HG03442 (cell line): ENCODE results near the gene LY9.

ENCODE experiments used
- ATAC-seq: cut with Tn5 transposase; IDR thresholded peaks from one replicate; pipeline ENCODE4 v1.9.1; 2021; ENCODE audit warnings: mild to moderate bottlenecking, moderate library complexity; ENCODE audit not compliant: unreplicated experiment

LY9 gene

GRCh38 chr1:160801836-160802580, 6.0 kb downstream of the LY9 start:
- no peak for ATAC-seq

- ATAC-seq = no peak
Measured at GRCh38 chr1:160806109-160806665, 10.2 kb downstream of the LY9 start.

DNA sequence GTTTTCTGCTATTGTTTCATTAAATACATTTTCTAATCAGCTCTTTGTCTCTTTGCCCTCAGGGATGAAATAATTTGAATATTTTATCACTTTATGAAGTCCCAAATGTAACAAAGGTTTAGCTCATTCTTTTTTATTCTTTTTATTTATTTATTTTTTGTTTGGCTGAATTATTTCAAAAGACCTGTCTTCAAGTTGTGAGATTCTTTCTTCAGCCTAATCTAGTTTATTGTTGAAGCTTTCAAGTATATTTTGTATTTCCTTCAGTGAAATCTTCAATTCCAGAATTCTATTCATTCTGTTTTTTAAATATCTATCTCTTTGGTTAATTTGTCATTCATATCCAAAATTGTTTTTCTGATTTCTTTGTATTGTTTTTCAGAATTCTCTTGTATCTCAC, 10.8 kb downstream of the LY9 start:
- ATAC-seq = no peak

DNA sequence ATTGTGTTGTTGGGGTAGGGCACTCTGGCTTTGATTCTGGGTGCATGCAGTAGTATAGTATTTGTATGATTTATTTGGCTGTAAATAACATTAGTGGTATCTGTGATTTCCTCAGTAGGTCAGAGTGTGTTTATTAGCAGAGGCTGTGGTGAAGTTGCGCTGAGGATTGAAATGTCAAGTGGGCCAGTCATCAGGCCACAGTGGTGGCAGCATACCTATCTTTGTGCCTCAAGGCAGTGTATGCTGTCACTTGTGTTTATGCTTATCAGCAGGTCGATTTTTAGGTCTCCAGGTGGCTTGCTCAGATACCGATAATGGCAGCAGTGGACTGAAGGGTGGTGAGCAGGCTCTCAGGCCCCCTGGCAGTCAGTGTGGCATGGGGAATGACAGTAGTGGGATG, 11.3 kb downstream of the LY9 start:
- ATAC-seq = no peak

DNA sequence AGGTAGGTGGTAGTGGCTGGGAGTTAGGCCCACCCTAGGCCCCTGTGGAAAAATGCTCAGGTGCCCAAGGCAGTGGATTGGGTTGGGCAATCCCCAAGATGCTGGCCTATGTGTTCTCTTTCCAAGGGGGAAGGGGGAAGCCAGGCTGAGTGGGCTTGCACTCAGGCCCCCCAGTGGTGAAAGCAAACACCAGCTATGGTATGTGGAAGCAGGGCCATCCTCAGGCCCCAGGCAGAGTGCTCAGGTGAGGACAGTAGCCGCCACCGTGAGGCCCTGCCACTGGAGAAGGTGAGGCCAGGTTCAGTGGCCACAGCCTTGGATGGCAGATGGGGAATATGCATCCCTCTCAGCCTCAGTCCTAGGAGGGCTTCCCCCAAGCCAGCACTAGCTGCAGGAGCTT, 11.8 kb downstream of the LY9 start:
- ATAC-seq = no peak

DNA sequence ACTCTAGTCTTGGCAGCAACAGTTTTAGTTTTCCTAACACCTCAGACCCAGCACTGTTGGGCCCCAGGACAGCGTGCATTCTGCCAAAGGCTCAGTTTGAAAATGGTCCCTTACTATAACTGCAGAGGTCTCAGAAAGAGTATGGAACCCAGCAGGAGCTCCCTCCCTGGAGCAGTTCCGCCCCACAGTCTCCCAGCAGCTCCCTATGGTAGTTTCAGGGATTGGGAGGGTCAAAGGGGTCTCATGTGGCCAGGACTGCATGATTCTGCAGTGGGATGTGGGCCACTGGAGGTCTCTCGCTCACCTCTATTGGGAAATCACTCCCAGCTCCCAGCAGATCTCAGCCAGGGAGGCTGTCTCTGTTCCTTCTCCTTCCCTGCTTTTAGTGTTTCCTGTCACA, 12.3 kb downstream of the LY9 start:
- no peak for ATAC-seq

DNA sequence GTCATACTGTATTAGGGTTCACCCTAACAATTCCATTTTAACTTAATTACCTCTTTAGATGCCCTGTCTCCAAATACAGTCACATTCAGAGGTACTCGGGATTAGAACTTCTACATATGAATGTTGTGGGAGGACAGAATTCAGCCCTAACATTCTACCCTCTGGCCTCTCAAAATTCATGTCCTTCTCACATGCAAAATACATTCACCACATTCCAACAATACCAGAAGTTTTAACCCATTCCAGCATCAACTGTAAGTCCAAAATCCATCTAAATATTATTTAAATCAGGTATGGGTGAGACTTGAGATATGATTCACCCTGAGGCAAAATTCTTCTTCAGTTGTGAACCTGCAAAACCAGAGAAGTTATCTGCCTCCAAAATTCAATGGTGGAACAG, 14.5 kb downstream of the LY9 start:
- no peak for ATAC-seq

DNA sequence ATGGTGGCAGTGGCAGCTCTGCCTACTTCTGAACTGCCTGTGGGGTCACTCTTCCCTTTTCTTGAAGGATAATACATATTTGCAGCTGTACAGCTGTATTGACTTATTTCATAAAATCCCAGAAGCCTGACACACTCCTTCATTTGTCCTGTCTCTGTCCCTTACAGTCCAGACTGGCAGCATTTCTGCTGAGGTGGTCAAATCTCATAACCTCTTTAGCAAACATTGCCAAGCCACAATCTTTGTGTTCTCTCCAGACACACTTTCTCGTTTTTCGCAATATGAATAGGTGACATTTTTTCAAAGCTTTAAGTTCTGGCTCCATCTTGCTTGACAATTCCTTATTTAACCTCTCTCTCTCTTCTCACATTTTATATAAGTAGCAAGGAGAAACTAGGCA, 15.2 kb downstream of the LY9 start:
- no peak for ATAC-seq

- ATAC-seq = no peak
Measured at GRCh38 chr1:160813215-160813614, 17.2 kb downstream of the LY9 start.

GRCh38 chr1:160814316-160814715, 18.3 kb downstream of the LY9 start:
- no peak for ATAC-seq

DNA sequence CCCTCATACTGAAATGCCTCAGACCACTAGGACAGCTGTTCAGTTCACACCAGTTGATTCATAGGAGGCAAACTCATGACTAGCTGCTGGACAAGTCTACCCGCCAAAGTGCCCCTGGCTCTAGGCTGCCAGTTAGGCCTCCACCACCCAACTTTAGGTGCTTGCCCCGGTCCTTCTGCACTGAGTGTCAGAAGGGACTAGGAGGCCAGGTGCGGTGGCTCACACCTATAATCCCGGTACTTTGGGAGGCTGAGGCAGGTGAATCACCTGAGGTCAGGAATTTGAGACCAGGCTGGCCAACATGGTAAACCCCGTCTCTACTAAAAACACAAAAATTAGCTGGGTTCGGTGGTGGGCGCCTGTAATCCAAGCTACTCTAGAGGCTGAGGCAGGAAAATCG, 18.9 kb downstream of the LY9 start:
- ATAC-seq = no peak

DNA sequence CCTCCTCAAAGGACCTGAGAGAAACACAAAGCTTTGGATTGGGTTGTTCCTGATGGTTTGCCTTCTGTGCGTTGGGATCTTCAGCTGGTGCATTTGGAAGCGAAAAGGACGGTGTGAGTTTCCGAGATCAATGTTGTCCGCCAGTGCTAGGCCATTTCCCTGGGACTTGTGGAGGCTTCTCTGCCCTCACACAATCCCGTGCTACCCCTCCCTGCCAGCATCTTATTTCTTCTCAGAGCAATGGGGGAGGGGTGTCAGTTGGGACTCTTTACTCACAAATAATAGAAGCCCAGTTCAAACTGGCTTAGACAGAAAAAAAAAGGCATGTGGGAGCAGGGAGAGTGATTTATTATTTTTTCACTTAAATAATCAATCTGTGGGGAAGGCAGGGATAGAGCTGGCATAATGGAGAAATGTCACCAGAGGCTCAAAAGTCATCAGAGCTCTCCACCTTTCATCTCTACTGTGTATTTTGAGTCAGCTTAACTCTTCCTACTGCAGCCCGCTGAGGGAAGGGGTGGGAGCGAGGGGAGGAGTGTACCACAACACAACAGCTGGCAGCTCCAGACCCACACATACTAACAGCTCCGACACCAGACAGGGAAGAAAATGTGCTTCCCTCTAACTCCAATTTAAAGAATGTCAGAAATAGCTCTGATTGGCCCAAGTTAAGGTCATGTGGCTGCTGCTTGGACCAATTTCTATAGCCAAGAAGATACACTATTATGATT, 22.4 kb downstream of the LY9 start:
- ATAC-seq = no peak

DNA sequence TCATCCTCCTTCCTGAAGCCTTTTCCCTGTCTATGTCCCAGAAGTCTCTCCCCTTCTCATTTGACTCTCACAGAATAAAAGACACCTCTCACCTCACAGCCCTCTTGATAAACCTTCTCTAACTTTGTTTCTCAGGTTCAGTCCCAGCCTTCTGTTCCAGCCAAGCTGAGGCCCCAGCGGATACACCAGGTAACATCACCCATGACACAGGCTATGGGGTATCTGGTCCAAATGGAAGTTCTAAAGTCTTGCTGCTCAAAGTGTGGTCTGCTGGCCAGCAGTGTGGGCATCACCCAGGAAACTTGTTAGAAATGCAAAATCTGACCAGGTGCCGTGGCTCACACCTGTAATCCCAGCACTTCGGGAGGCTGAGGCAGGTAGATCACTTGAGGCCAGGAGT, 23.2 kb downstream of the LY9 start:
- ATAC-seq = no peak

DNA sequence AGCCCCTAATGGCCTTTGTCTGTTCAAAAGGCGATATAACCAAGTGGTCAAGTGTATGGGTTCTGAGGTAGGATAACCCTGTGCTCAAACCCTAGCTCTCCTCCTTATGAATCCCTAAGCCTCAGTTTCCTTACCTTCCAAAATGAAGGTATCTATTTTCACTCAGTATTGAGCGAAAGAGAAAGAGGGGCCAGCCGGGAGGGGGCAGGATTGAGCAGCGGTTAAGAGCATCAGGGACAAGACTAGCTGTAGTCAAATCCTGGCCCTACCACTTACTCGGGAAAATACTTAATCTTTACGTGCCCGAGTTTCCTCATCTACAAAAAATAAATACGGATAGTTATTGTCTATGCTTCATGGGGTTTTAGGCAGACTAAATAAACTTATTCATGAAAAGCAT, 25.7 kb downstream of the LY9 start:
- ATAC-seq = no peak

GRCh38 chr1:160823296-160823695, 27.3 kb downstream of the LY9 start:
- ATAC-seq = no peak

DNA sequence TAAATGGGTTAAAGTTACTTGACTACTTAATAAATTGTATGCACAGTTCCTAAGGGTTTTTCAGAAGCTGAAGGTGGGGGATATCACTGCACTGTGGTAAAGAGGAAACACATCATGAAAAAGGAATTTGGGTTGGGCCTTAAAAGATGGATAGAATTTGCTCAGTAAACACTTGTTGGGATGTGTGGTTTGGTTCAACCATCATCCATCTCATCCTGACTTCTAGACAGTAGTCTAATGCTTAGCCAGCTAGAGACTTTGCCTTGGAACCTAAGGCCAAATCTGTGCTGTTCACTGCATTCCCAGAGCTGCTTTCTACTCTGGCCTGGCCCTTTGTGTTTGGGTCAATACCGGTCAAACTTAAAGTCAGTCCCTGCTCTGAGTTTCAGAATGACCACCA, 30.6 kb downstream of the LY9 start:
- no peak for ATAC-seq

GRCh38 chr1:160827418-160827817, 31.4 kb downstream of the LY9 start:
- no peak for ATAC-seq

DNA sequence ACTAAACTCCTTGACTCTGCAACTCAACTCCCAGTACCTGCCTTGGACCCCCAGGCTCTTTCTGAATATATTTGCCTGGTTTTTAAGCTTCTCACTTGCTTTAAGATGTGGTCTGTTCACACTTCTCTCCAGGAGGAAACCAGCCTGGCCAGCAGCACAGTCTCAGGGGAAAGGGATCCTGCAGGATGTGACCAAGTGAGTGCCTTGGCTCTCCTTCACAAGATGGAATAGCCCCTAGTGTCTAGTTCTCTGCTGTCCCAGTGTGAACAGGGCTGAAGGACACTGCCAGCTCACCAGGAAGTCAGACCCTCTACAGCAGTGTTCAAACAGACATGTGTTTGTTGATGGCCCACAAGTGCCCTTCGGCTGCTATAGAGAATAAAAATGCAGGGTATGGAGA, 33.8 kb downstream of the LY9 start:
- no peak for ATAC-seq

DNA sequence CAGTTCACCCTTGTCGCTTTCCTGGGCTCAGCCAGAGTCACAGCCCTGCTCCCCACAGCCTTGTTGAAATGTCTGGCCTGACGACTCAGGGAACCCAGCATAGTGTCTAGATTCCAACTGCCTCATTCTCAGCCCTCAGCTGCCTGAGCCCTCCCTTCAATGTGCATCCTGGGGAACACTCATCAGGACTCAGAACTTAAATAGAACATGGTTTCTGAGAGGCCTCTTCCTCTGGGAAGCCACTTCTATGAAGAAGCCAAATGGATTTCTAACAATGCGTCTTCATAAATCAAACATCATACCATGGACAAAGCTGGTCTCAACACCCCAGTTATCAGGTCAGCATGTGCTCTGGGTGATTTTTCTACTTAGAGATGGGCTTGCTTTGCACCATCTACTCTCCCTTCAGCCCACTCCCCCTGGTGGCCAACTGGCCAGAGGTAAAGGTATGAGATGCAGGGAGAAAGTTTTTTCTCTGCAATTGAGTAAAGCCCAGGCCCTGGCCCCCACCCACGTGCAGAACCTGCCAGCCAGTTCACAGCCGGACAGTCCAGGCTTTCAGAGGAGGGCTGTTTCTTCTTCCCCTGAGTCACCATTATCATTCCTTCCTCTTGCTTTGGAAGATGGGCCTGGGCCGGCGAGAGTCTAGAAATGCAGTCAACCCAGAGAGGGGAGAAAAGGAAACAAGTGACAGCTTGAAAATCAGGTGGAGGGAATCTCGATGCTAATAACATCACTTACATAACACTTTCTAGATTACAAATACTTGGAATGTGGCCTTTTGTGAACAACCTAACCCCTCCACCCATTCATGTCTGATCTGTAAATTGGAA, 34.6 kb downstream of the LY9 start:
- peak; percentile 65 for ATAC-seq

DNA sequence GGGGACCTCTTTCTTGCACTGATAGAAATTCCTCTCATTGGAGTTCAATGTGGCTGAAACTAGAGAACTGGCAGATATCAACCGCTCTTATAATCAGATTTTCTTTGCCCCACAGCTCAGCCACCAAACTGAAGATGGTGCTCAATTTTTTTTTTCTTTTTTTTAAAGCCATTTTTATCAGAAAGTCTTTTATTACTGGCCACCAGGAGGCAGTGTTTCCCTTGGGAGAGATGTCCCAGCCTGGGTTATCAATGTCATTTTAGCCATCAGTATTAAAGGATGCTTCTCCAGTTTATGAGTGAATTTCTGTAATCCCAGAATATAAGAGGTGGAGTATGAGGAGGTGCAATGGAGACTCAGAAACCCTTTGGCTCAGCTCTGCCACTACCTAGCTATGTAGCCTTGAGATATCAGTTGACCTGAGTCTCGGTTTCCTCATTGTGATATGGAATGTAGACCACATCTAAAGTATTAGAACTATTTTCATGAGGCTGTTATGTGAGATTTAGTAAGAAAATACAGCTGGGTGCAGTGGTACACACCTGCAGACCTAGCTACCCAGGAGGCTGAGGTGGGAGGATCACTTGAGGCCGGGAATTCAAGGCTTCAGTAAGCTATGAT, 39.1 kb downstream of the LY9 start:
- no peak for ATAC-seq

GRCh38 chr1:160835751-160836150, 39.8 kb downstream of the LY9 start:
- no peak for ATAC-seq
